Limb (tissue), 2 donors: ENCODE measurements around the gene ARID5B.

Source experiments
- DNase-seq, 2 donors: peaks; one replicate each; pipeline ENCODE4 v3.0.0-alpha.2; 2016; ENCODE audit errors: extremely low spot score in 2 of 2

The ARID5B gene

GRCh38 chr10:61888744-61889143, 12.8 kb upstream of the ARID5B start:
- DNase-seq: no peak

GRCh38 chr10:61890430-61890829, 11.1 kb upstream of the ARID5B start:
- DNase-seq: no peak

GRCh38 chr10:61890881-61891409, 10.6 kb upstream of the ARID5B start:
- DNase-seq: no peak

- DNase-seq: no peak
Observed at GRCh38 chr10:61891906-61892585, 9.5 kb upstream of the ARID5B start.

- no peak for DNase-seq
Observed at GRCh38 chr10:61892961-61893360, 8.5 kb upstream of the ARID5B start.

GRCh38 chr10:61894133-61894532, 7.4 kb upstream of the ARID5B start:
- no peak for DNase-seq

- DNase-seq: no peak
Observed at GRCh38 chr10:61895898-61896600, 5.5 kb upstream of the ARID5B start.

GRCh38 chr10:61896854-61897661, 4.4 kb upstream of the ARID5B start:
- peak; percentile 61 to 75 for DNase-seq

- DNase-seq: peak in 1 of 2 donors; percentile 58
Observed at GRCh38 chr10:61897671-61898434, 3.6 kb upstream of the ARID5B start.

- no peak for DNase-seq
Observed at GRCh38 chr10:61898435-61898778, 3.1 kb upstream of the ARID5B start.

- DNase-seq: no peak
Observed at GRCh38 chr10:61899069-61899531, 2.4 kb upstream of the ARID5B start.

GRCh38 chr10:61899663-61899996, 1.9 kb upstream of the ARID5B start:
- DNase-seq: no peak

- peak; percentile 68 to 70 for DNase-seq
Observed at GRCh38 chr10:61899997-61900828, 1.3 kb upstream of the ARID5B start.

GRCh38 chr10:61901829-61902444, 438 bp downstream of the ARID5B start:
- DNase-seq: no peak

GRCh38 chr10:61902445-61903220, 1.1 kb downstream of the ARID5B start:
- DNase-seq: peak; percentile 72 to 82

- peak; percentile 75 to 77 for DNase-seq
Observed at GRCh38 chr10:61903221-61903927, 1.9 kb downstream of the ARID5B start.

- peak in 1 of 2 donors; percentile 53 for DNase-seq
Observed at GRCh38 chr10:61903928-61904344, 2.4 kb downstream of the ARID5B start.
